ENCODE data around the gene NKAIN2.
"Not testable (repeated sequence)": the region's sequence is repeated elsewhere in the genome, so short reads cannot be mapped to it uniquely, and the experiment has no call there.

The NKAIN2 gene

DNA sequence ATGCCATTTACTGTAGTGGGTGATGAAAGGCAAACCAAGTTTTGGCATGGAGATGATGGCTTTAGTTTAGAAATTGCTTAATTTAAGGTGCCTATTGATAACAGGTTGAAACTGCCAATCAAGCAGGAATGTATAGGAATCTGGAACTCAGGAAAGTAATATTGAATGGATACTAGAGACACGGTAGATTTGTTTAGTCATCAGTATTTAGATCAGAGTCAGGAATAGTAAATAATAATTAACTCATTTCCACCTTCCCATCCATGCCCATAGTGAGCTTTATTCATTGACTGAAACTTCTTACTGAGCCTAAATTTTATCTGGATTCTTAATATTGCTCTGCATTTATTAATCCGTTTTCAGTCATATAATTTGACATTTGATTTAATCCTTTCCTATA, 500.3 kb downstream of the NKAIN2 start:
- TF ChIP-seq, protein P1, sequence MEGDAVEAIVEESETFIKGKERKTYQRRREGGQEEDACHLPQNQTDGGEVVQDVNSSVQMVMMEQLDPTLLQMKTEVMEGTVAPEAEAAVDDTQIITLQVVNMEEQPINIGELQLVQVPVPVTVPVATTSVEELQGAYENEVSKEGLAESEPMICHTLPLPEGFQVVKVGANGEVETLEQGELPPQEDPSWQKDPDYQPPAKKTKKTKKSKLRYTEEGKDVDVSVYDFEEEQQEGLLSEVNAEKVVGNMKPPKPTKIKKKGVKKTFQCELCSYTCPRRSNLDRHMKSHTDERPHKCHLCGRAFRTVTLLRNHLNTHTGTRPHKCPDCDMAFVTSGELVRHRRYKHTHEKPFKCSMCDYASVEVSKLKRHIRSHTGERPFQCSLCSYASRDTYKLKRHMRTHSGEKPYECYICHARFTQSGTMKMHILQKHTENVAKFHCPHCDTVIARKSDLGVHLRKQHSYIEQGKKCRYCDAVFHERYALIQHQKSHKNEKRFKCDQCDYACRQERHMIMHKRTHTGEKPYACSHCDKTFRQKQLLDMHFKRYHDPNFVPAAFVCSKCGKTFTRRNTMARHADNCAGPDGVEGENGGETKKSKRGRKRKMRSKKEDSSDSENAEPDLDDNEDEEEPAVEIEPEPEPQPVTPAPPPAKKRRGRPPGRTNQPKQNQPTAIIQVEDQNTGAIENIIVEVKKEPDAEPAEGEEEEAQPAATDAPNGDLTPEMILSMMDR (IDR thresholded peaks at IDR 0.05): no peak
- no peak overlapping the region for H3K27ac ChIP-seq

DNA sequence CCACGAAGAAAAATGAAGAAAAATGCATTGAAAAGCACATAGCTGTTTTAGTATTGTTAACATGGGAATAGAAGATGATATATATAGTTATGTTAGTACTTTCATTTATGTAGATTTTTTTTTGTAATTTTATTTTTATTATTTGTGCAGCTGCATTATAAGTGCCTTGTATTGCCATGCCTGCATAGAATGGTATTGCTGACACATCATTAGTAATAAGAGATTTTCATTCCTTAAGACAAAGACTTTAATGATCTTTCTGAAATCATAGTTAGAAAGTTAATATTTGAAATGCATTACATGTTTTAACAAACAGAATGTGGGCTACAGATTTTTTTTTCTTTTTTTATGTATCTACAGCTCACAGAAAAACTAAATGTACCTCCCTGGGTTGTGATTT, 506.5 kb downstream of the NKAIN2 start:
- H3K27ac ChIP-seq: no peak overlapping the region
- TF ChIP-seq ZFX (IDR thresholded peaks at IDR 0.05; ENCODE audit: borderline replicate concordance): no peak
- TF ChIP-seq, protein P1 (IDR thresholded peaks at IDR 0.05): no peak

DNA sequence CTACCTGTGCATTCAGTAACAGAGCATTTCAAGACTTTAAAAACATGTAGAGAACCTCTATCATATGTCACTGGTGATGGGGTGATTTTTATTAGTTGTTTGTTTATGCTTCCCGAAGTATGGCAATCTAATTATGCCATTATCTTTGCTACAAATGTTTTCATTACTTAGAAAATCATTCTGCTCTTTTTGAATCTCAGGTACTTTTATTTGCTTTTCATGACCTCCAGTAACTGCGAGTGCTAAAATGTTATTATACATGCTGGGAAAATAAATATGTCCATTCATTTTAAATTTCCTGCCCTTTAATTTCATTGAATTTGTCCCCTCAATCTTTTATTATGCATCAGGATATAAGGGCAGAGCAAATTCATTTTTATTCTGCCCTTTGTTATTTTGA, 515.7 kb downstream of the NKAIN2 start:
- TF ChIP-seq, protein P1 (IDR thresholded peaks at IDR 0.05): no peak
- H3K27ac ChIP-seq: no peak overlapping the region

DNA sequence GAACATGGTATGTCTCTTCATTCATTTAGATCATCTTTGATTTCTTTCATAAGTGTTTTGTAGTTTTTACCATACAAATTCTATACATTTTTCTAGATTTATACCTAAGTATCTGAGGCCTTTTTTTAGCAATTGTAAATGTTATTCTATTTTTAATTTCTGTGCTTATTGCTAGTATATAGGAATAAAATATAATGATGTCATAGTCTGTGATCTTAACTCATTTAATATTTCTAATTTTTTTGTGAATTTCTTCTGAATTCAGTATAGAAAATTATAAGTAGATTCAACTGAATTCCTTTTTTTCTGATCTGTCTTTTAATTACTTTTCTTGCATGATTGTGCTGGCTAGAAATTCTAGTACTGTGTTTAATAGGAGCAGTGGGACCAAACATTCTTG, 520.6 kb downstream of the NKAIN2 start:
- no peak for TF ChIP-seq ZFX (IDR thresholded peaks at IDR 0.05; ENCODE audit: borderline replicate concordance)
- TF ChIP-seq, protein P1 (IDR thresholded peaks at IDR 0.05): no peak
- no peak overlapping the region for H3K27ac ChIP-seq

DNA sequence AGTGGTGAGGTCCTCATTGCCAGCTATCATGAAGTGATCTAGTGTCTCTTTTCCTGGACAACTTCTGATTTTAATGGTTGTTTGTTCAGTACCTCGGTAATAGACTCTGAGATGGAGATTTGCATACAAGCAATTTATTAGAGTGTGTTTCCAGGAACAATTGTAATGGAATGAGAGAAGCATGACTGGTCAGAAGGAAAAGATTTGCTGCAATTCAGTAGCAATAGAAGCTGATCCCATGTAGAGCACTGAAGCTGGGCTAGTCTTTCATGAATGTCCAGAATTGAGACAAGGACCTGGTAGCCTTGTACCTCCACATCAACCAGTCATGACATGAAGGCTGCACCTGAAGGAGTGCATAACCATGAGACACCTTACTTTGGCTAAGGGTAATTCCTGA, 526.5 kb downstream of the NKAIN2 start:
- no peak overlapping the region for H3K27ac ChIP-seq
- TF ChIP-seq ZFX (IDR thresholded peaks at IDR 0.05; ENCODE audit: borderline replicate concordance): no peak
- TF ChIP-seq, protein P1 (IDR thresholded peaks at IDR 0.05): no peak

DNA sequence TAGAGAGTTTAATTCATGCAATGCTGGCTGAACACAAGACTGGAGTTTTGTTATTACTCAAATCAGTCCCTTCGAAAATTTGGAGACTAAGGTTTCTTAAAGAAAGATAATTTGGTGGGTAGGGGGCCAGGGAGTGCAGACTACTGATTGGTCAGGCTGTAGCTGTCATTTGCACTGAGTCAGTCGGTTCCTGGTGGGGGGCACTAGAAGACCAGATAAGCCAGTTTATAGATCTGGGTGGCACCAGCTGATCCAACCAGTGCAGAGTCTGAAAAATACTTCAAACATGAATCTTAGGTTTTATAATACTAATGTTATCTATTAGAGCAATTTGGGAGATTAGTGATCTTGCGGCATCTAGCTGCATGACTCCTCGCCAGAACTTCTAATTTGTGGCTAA, 530.7 kb downstream of the NKAIN2 start:
- no peak overlapping the region for H3K27ac ChIP-seq
- TF ChIP-seq, protein P1 (IDR thresholded peaks at IDR 0.05): no peak

DNA sequence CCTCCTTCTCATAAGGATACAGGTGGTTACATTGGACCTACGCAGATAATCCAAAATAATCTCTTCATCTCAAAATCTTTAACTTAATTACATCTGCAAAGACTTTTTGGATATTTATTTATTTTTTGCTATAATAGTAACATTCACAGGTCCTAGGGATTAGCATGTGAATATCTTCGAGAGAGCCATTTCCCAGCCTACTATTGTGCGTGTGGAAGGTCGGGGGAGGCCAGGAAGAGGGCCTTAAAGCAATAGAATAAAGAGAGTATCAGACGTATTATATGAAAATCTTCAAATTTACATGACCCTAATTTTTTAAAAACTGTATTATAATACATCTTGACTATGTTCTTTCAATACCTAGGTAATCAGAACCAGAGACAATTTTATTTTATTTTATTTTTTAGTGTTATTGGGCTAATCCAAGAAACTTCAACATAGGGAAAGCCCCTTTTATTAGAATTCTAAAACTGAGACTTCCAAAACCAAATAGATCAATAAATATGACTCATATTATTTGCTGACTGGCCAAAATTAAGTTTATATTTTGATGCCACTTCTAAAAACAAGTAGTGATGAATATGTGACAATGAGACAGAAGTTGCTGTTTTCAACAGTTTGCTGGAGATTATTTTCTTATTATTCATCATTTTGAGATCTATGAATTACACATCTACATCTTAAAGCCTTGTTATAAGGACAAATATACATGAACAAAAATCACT, 536.1 kb downstream of the NKAIN2 start:
- no peak overlapping the region for H3K27ac ChIP-seq
- TF ChIP-seq, protein P1 (IDR thresholded peaks at IDR 0.05): no peak
- TF ChIP-seq ZFX (IDR thresholded peaks at IDR 0.05; ENCODE audit: borderline replicate concordance): no peak

DNA sequence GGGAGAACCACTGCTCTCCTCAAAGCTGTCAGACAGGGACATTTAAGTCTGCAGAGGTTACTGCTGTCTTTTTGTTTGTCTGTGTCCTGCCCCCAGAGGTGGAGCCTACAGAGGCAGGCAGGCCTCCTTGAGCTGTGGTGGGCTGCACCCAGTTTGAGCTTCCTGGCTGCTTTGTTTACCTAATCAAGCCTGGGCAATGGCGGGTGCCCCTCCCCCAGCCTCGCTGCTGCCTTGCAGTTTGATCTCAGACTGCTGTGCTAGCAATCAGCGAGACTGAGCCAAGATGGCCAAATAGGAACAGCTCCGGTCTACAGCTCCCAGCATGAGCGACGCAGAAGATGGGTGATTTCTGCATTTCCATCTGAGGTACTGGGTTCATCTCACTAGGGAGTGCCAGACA, 544.7 kb downstream of the NKAIN2 start:
- H3K27ac ChIP-seq: not testable (repeated sequence)

Measured in 22Rv1 (cell line).